HFFc6 (cell line): ENCODE data around the gene HSPA1L. TPM values are rescaled to one million over a fixed set of nuclear protein-coding genes. Genes with fewer than 3 reads are reported as not detected.
"Not testable (repeated sequence)": the region's sequence is repeated elsewhere in the genome, so short reads cannot be mapped to it uniquely, and the experiment has no call there.

Source experiments
- DNase-seq: peaks from one replicate; pipeline ENCODE4 v3.0.0-alpha.2; 2018
- H3K27ac Mint-ChIP-seq: 2 replicates; pipeline ENCODE4 v1.8.0; 2020; ENCODE audit warnings: mild to moderate bottlenecking, mixed read lengths
- H3K27me3 Mint-ChIP-seq: 2 replicates; pipeline ENCODE4 v1.8.0; 2021; ENCODE audit warnings: mild to moderate bottlenecking, moderate library complexity, mixed read lengths; ENCODE audit not compliant: insufficient read depth
- H3K36me3 Mint-ChIP-seq: 2 replicates; pipeline ENCODE4 v1.8.0; 2021; ENCODE audit warnings: low read depth, mixed read lengths
- H3K4me1 Mint-ChIP-seq: 2 replicates; pipeline ENCODE4 v1.8.0; 2020; ENCODE audit warnings: low read depth, mixed read lengths
- H3K4me3 Mint-ChIP-seq: 2 replicates; pipeline ENCODE4 v1.8.0; 2020; ENCODE audit warnings: mild to moderate bottlenecking, moderate library complexity, mixed read lengths
- H3K9me3 Mint-ChIP-seq: 2 replicates; pipeline ENCODE4 v1.8.0; 2020; ENCODE audit warnings: mild to moderate bottlenecking, mixed read lengths
- total RNA-seq, 6 experiments: library from RNA; stranded (reverse); fragmentation: NEBNext Ultra II Directional; extraction: Animal tissue kit (Norgen Biotek cat#: 25700); gene quantifications; 2 replicates in 1 of 6; 3 replicates in 5 of 6; pipeline ENCODE4 v1.2.3, GENCODE V29; 2021
- TF ChIP-seq, protein P1 (sequence below): fragments of 200-600 bp; sonication (generic); IDR thresholded peaks from 2 replicates; pipeline ENCODE4 v1.5.0; 2021; ENCODE audit warnings: antibody characterized with exemption, mild to moderate bottlenecking

Gene HSPA1L
- total RNA-seq, 6 experiments from 2014 or later, result 1.2 to 1.9 (median 1.6) TPM

- Mint-ChIP-seq H3K9me3 (peaks cover 6% of the 10 kb centered on the region), H3K36me3 (peaks cover 6% of the 10 kb centered on the region), H3K4me3 (no peak overlapping the region), H3K27ac (no peak overlapping the region; the same call in 1 of the 2 replicates), H3K4me1 (peaks cover 6% of the 10 kb centered on the region), H3K27me3 (no peaks in the 10 kb centered on the region)
- no peak for DNase-seq
- TF ChIP-seq, protein P1, sequence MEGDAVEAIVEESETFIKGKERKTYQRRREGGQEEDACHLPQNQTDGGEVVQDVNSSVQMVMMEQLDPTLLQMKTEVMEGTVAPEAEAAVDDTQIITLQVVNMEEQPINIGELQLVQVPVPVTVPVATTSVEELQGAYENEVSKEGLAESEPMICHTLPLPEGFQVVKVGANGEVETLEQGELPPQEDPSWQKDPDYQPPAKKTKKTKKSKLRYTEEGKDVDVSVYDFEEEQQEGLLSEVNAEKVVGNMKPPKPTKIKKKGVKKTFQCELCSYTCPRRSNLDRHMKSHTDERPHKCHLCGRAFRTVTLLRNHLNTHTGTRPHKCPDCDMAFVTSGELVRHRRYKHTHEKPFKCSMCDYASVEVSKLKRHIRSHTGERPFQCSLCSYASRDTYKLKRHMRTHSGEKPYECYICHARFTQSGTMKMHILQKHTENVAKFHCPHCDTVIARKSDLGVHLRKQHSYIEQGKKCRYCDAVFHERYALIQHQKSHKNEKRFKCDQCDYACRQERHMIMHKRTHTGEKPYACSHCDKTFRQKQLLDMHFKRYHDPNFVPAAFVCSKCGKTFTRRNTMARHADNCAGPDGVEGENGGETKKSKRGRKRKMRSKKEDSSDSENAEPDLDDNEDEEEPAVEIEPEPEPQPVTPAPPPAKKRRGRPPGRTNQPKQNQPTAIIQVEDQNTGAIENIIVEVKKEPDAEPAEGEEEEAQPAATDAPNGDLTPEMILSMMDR, result no peak
Measured at GRCh38 chr6:31851485-31851832, 36.4 kb upstream of the HSPA1L start.

GRCh38 chr6:31850765-31851484 lies 35.8 kb upstream of the HSPA1L start:
- Mint-ChIP-seq H3K27ac (no peak overlapping the region; the same call in 1 of the 2 replicates), H3K9me3 (peaks cover 6% of the 10 kb centered on the region), H3K4me1 (peaks cover 6% of the 10 kb centered on the region), H3K4me3 (no peak overlapping the region), H3K27me3 (no peaks in the 10 kb centered on the region), H3K36me3 (peaks cover 6% of the 10 kb centered on the region)
- TF ChIP-seq, protein P1, result no peak
- no peak for DNase-seq

DNA sequence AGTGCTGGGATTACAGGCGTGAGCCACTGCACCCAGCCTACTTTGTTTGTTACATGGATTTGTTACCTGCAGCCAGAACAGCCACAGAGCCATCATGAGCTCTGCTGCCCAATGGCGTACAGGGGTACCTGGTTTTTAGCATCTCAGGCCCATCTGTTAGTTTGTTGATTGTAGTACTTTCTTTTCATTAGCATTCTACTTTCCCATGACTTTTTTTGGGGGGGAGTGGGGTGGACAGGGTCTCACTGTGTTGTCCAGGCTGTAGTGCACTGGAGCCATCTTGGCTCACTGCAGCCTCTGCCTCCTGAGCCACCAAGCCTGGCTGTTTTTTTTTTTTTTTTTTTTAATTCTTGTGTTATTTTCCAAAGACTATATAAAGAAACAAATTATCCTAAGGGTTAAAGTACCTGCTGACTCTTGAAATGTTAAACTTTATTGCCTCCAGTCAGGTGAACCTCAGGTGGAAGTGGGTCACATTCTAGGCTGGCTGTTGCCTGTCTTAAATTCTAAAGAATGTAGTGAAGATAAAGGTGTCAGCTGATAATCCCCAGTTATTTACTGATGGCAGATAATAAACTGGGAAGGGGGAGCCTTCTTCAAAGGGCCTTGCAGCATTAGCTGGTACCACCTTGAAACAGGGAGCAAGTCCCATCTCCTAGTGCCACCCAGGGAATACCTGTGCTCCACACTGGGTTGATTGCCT lies 32.3 kb upstream of the HSPA1L start:
- peaks cover under 1% of the 10 kb centered on the region for H3K9me3 Mint-ChIP-seq
- no peak overlapping the region for H3K4me3 Mint-ChIP-seq
- DNase-seq, result no peak
- H3K4me1 Mint-ChIP-seq, result peaks cover 6% of the 10 kb centered on the region
- peaks cover 1% of the 10 kb centered on the region; the same call in 1 of the 2 replicates for H3K27me3 Mint-ChIP-seq
- TF ChIP-seq, protein P1, result no peak
- H3K36me3 Mint-ChIP-seq, result peaks cover 6% of the 10 kb centered on the region; the same call in 1 of the 2 replicates
- H3K27ac Mint-ChIP-seq, result no peak overlapping the region

GRCh38 chr6:31844507-31844906 lies 29.4 kb upstream of the HSPA1L start:
- TF ChIP-seq, protein P1, result no peak
- peaks cover 12% of the 10 kb centered on the region for H3K36me3 Mint-ChIP-seq
- H3K4me3 Mint-ChIP-seq, result no peak overlapping the region
- H3K27ac Mint-ChIP-seq, result no peak overlapping the region
- peaks cover 1% of the 10 kb centered on the region; the same call in 1 of the 2 replicates for H3K27me3 Mint-ChIP-seq
- peaks cover 5% of the 10 kb centered on the region; the same call in 1 of the 2 replicates for H3K4me1 Mint-ChIP-seq
- no peak for DNase-seq
- H3K9me3 Mint-ChIP-seq, result no peaks in the 10 kb centered on the region

DNA sequence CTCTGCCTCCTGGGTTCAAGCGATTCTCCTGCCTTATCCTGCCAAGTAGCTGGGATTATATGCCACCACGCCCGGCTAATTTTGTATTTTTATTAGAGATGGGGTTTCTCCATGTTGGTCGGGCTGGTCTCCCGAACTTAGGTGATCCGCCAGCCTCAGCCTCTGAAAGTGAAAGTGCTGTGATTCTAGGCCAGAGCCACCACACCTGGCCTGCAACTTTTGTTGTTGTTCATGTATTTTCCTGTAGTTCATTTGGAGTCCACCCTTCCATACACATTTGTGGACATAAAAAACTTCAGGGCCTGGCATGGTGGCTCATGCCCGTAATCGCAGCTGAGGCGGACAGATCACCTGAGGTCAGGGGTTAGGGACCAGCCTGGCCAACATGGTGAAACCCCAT lies 27.0 kb upstream of the HSPA1L start:
- no peaks in the 10 kb centered on the region for H3K9me3 Mint-ChIP-seq
- TF ChIP-seq, protein P1, result no peak
- H3K27me3 Mint-ChIP-seq, result peaks cover 1% of the 10 kb centered on the region; the same call in 1 of the 2 replicates
- no peak for DNase-seq
- H3K4me1 Mint-ChIP-seq, result peaks cover 19% of the 10 kb centered on the region
- H3K4me3 Mint-ChIP-seq, result no peak overlapping the region
- peaks cover 27% of the 10 kb centered on the region for H3K36me3 Mint-ChIP-seq
- 0 out of 2 replicates have a peak overlapping the region, but pooled peaks have one; percentile 16 for H3K27ac Mint-ChIP-seq

GRCh38 chr6:31839779-31840126 lies 24.7 kb upstream of the HSPA1L start:
- H3K4me3 Mint-ChIP-seq, DNase-seq: not testable (repeated sequence)
- peaks cover 44% of the 10 kb centered on the region for H3K36me3 Mint-ChIP-seq
- peaks cover 22% of the 10 kb centered on the region for H3K27me3 Mint-ChIP-seq
- H3K4me1 Mint-ChIP-seq, result peaks cover 31% of the 10 kb centered on the region
- H3K27ac Mint-ChIP-seq, result peak overlapping the region; percentile 35; the same call in 1 of the 2 replicates
- peaks cover 10% of the 10 kb centered on the region; the same call in 1 of the 2 replicates for H3K9me3 Mint-ChIP-seq
